A172 (cell line): Measurements from ENCODE around the gene OR4C11. TPM values are rescaled to one million over a fixed set of nuclear protein-coding genes. Genes with fewer than 3 reads are reported as not detected.

ENCODE experiments used
- DNase-seq: peaks from one replicate; pipeline ENCODE4 v3.0.0-alpha.2; 2015; ENCODE audit warnings: low spot score
- total RNA-seq: library from RNA; depleted of rRNA; stranded (reverse); fragments of >200 nt; shearing (Covaris generic); gene quantifications from 2 replicates; pipeline ENCODE4 v1.2.3, GENCODE V29; 2014; rRNA removed

Gene OR4C11
- not detected in 2 replicates for total RNA-seq

- DNase-seq, result no peak
These were observed at the start of gene OR4C11 for GRCh38 chr11:55607545-55607944. OR4C11 (minus strand) TSS chr11:55607645; CDS start chr11:55604373, 3,272 bp downstream.

GRCh38 chr11:55655096-55655495 lies 47.7 kb upstream of the OR4C11 start:
- no peak for DNase-seq

- no peak for DNase-seq
These were observed 45.1 kb upstream of the OR4C11 start for GRCh38 chr11:55652560-55652959.

GRCh38 chr11:55648027-55648426 lies 40.6 kb upstream of the OR4C11 start, which contains the start of gene OR4S2:
OR4S2 (plus strand) TSS chr11:55648327; CDS start chr11:55650904, 2,577 bp downstream.
- DNase-seq, result no peak

- no peak for DNase-seq
These were observed 27.4 kb upstream of the OR4C11 start, which contains the start of gene OR4P4 for GRCh38 chr11:55634813-55635212. OR4P4 (plus strand) TSS chr11:55635113.

- DNase-seq, result no peak
These were observed 17.1 kb upstream of the OR4C11 start for GRCh38 chr11:55624531-55624930.

GRCh38 chr11:55572548-55572947 lies 34.9 kb downstream of the OR4C11 start:
- DNase-seq, result no peak

- DNase-seq, result no peak
These were observed 35.6 kb downstream of the OR4C11 start, which contains the start of gene OR4C16 for GRCh38 chr11:55571828-55572227. OR4C16 (plus strand) TSS chr11:55572128; CDS start chr11:55572128, 0 bp downstream.

- no peak for DNase-seq
These were observed 53.3 kb downstream of the OR4C11 start, which contains the start of gene OR4C15 for GRCh38 chr11:55554169-55554568. OR4C15 (plus strand) TSS chr11:55554469; CDS start chr11:55554469, 0 bp downstream.

Other genes with a start within 250 kb of the OR4C11 start
- not detected in 2 replicates for gene OR4A15, start 239.7 kb downstream of the OR4C11 start, total RNA-seq
- gene OR4C15, start 53.2 kb downstream of the OR4C11 start, total RNA-seq, result not detected in 2 replicates
- not detected in 2 replicates for gene OR4C16, start 35.5 kb downstream of the OR4C11 start, total RNA-seq
- gene OR4P4, start 27.5 kb upstream of the OR4C11 start, total RNA-seq, result not detected in 2 replicates
- gene OR4S2, start 40.7 kb upstream of the OR4C11 start, total RNA-seq, result not detected in 2 replicates
- gene OR4C6, start 54.6 kb upstream of the OR4C11 start, total RNA-seq, result not detected in 2 replicates
- not detected in 2 replicates for gene OR5D13, start 165.8 kb upstream of the OR4C11 start, total RNA-seq
- not detected in 2 replicates for gene OR5D14, start 187.9 kb upstream of the OR4C11 start, total RNA-seq
- gene OR5L1, start 203.7 kb upstream of the OR4C11 start, total RNA-seq, result not detected in 2 replicates
- not detected in 2 replicates for gene OR5D18, start 212.0 kb upstream of the OR4C11 start, total RNA-seq
- gene OR5L2, start 219.6 kb upstream of the OR4C11 start, total RNA-seq, result not detected in 2 replicates
- not detected in 2 replicates for gene OR5D16, start 231.1 kb upstream of the OR4C11 start, total RNA-seq